ENCODE data around the gene FGD3. TPM values are rescaled to one million over a fixed set of nuclear protein-coding genes. Genes with fewer than 3 reads are reported as not detected.

The FGD3 gene
- total and polyA plus RNA-seq, 4 donors, result 1.6 to 6.2 (median 3.6) TPM

- TF ChIP-seq MAX (IDR thresholded peaks at IDR 0.05) (no peak), NR2F2 (IDR thresholded peaks at IDR 0.05) (no peak), HNF4A (conservative IDR thresholded peaks at IDR 0.05) (no peak), FOXA1 (IDR thresholded peaks at IDR 0.05) (no peak), GABPA (IDR thresholded peaks at IDR 0.05 in 1 of 2, conservative IDR thresholded peaks at IDR 0.05 in 1 of 2) (no peak), ATF3 (IDR thresholded peaks at IDR 0.05) (no peak), RXRA (IDR thresholded peaks at IDR 0.05) (no peak)
Measured at GRCh38 chr9:92977279-92977678, 30.0 kb downstream of the FGD3 start (continued).

- Histone ChIP-seq H3K4me3 (ENCODE audit: low read depth in 1 of 3, low read length in 3 of 3) (no peak overlapping the region), H3K27ac (ENCODE audit: low read depth in 1 of 2, low read length in 2 of 2) (no peak overlapping the region), H3K27me3 (ENCODE audit: control insufficient read depth in 4 of 4, insufficient read depth in 4 of 4, low read length in 3 of 4) (no peaks in the 10 kb centered on the region), H3K9ac (ENCODE audit: low read depth in 1 of 2, low read length in 2 of 2) (no peak overlapping the region), H3K9me3 (ENCODE audit: control insufficient read depth in 4 of 4, low read length in 3 of 4) (no peaks in the 10 kb centered on the region), H3K36me3 (ENCODE audit: control insufficient read depth in 4 of 4, insufficient read depth in 3 of 4, low read depth in 1 of 4, low read length in 3 of 4) (no peaks in the 10 kb centered on the region), H3K4me1 (ENCODE audit: control insufficient read depth in 4 of 4, insufficient read depth in 4 of 4, low read length in 3 of 4) (no peaks in the 10 kb centered on the region)
- 55% methylated on average over 4 of the region's 4 CpGs for WGBS
- no peak for TF ChIP-seq ZBTB33 (IDR thresholded peaks at IDR 0.05)
- no peak for TF ChIP-seq SP1 (IDR thresholded peaks at IDR 0.05)
- TF ChIP-seq MAX (IDR thresholded peaks at IDR 0.05), result no peak
- TF ChIP-seq ATF3 (IDR thresholded peaks at IDR 0.05), result no peak
- no peak for TF ChIP-seq YY1 (IDR thresholded peaks at IDR 0.05)
- no peak for DNase-seq (ENCODE audit: low spot score)
Measured at GRCh38 chr9:92978345-92978875, 31.1 kb downstream of the FGD3 start.

GRCh38 chr9:92979283-92980056 is 32.1 kb downstream of the FGD3 start:
- DNase-seq (ENCODE audit: low spot score), result no peak
- no peak overlapping the region for H3K9ac ChIP-seq (ENCODE audit: low read depth in 1 of 2, low read length in 2 of 2)
- no peaks in the 10 kb centered on the region for H3K9me3 ChIP-seq (ENCODE audit: control insufficient read depth in 4 of 4, low read length in 3 of 4)
- 86% methylated on average over 2 of the region's 2 CpGs for WGBS
- H3K36me3 ChIP-seq (ENCODE audit: control insufficient read depth in 4 of 4, insufficient read depth in 3 of 4, low read depth in 1 of 4, low read length in 3 of 4), result peaks cover 0 to 2% (median 0%) of the 10 kb centered on the region in 4 donors
- no peak overlapping the region for H3K4me3 ChIP-seq (ENCODE audit: low read depth in 1 of 3, low read length in 3 of 3)
- no peaks in the 10 kb centered on the region for H3K27me3 ChIP-seq (ENCODE audit: control insufficient read depth in 4 of 4, insufficient read depth in 4 of 4, low read length in 3 of 4)
- TF ChIP-seq EGR1 (IDR thresholded peaks at IDR 0.05; ENCODE audit: low read depth in 2 of 2), result no peak
- no peak for TF ChIP-seq TAF1 (conservative IDR thresholded peaks at IDR 0.05)
- no peak for TF ChIP-seq CTCF (IDR thresholded peaks at IDR 0.05; ENCODE audit: low read depth, low read length, missing input control)
- TF ChIP-seq ZBTB33 (IDR thresholded peaks at IDR 0.05), result no peak
- TF ChIP-seq YY1 (IDR thresholded peaks at IDR 0.05), result no peak
- no peak for TF ChIP-seq RAD21 (IDR thresholded peaks at IDR 0.05)
- no peak for TF ChIP-seq HNF4G (IDR thresholded peaks at IDR 0.05)
- TF ChIP-seq ATF3 (IDR thresholded peaks at IDR 0.05), result no peak
- TF ChIP-seq RXRA (IDR thresholded peaks at IDR 0.05), result no peak
- no peak overlapping the region for H3K27ac ChIP-seq (ENCODE audit: low read depth in 1 of 2, low read length in 2 of 2)
- no peaks in the 10 kb centered on the region for H3K4me1 ChIP-seq (ENCODE audit: control insufficient read depth in 4 of 4, insufficient read depth in 4 of 4, low read length in 3 of 4)

Measured in liver (tissue), 9 donors.